Gastroesophageal sphincter (tissue), 3 donors: ENCODE results near the gene CGGBP1.

Experiments used
- CTCF ChIP-seq, 4 experiments: fragments of 200-600 bp in 2 of 4; fragments of 450-650 bp in 2 of 4; sonication (generic) in 1 of 4; IDR thresholded peaks; one replicate each; pipeline ENCODE4 v1.5.1; 2017 to 2019; ENCODE audit warnings: antibody characterized with exemption in 4 of 4, mild to moderate bottlenecking in 2 of 4, moderate library complexity in 2 of 4
- EP300 ChIP-seq: sonication (generic); formaldehyde crosslinking; IDR thresholded peaks from one replicate; pipeline ENCODE4 v1.6.1; 2017; ENCODE audit warnings: antibody characterized with exemption, mild to moderate bottlenecking
- POLR2A ChIP-seq, 2 donors: fragments of 450-650 bp; IDR thresholded peaks; one replicate each; pipeline ENCODE4 v1.6.1; 2017; ENCODE audit warnings: antibody characterized with exemption in 2 of 2, mild to moderate bottlenecking in 2 of 2, moderate library complexity in 1 of 2

- TF ChIP-seq CTCF (IDR thresholded peaks at IDR 0.05), result no peak
- TF ChIP-seq POLR2A (IDR thresholded peaks at IDR 0.05), result no peak
- TF ChIP-seq EP300, result no peak
Measured at GRCh38 chr3:88033808-88034207, 25.0 kb downstream of the CGGBP1 start.
